HCEC 1CT (cell line): Measurements from ENCODE around the gene TTC7B.

Experiments
- DNase-seq: peaks from one replicate; pipeline ENCODE4 v3.0.0-alpha.2; 2017

TTC7B gene

DNA sequence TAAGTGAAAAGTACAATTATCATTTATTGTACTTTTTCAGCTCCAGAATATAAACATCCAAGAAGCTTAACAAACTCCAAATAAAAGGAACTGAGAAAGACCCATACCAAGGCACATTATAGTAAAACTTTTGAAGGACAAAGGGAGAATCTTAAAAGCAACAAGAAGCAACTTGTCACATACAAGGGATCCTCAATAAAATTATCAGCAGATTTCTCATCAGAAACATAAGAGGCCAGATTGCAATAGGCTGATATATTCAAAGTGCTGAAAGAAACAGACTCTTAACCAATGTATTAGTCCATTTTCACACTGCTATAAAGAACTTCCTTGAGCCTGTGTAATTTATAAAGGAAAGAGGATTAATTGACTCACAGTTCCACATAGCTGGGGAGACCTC lies 48.3 kb downstream of the TTC7B start:
- DNase-seq = no peak

- peak; percentile 55 for DNase-seq
Observed at GRCh38 chr14:90760591-90761316, 55.5 kb downstream of the TTC7B start.

GRCh38 chr14:90760078-90760444 lies 56.2 kb downstream of the TTC7B start:
- no peak for DNase-seq

DNA sequence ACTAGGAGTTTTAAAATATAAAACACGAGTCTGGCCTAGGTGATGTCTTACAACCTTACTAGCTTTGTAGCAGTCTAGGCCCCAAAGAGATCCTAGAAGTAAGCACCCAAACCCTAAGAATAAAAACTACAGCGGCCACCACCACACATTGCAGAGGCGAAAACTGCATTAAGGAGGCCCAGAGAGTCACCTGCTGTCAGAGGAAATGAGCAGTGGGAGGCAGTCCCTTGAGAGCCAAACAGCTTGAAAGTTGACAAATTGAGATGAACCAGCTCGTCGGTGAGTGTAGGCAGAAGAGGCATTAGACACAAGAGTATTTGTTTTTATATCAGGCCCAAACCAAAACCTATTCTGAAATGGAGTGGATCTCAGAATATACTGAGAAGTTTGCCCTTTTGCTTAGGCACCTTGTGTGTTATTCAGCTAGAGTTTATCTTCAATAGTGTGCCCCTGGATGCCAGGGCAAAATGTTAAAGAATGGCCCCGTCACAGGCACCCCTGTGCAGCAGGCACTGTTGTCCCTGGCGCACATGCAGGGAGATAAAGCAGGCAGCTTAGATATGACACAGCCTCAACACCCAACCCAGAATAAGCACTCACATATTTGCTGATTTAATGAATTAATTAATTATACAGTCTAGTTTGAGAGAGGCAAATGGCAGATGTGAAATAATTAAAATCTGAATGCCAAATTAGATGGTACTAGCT lies 56.7 kb downstream of the TTC7B start:
- no peak for DNase-seq

GRCh38 chr14:90758959-90759358 lies 57.3 kb downstream of the TTC7B start:
- peak; percentile 31 for DNase-seq

GRCh38 chr14:90758028-90758889 lies 58.0 kb downstream of the TTC7B start:
- DNase-seq = peak; percentile 84

DNA sequence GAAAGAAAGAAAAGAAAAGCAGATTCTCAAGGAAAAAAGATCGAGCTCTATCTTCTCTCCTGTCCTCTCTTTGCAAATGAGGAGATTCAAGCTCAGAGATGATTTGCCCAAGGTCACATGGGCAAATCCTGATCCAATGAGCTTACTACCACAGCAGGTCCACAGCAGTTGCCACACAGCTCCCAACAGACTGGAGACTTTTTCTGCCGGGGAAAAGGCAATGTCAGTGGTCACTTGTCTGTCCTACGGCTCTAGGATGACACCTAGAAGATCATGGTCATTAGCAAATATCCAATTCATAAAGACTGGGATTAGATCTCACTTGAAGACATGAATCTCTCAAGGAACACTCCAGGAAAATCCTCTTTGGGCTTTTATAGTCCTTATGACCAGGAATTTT lies 58.8 kb downstream of the TTC7B start:
- DNase-seq = no peak

DNA sequence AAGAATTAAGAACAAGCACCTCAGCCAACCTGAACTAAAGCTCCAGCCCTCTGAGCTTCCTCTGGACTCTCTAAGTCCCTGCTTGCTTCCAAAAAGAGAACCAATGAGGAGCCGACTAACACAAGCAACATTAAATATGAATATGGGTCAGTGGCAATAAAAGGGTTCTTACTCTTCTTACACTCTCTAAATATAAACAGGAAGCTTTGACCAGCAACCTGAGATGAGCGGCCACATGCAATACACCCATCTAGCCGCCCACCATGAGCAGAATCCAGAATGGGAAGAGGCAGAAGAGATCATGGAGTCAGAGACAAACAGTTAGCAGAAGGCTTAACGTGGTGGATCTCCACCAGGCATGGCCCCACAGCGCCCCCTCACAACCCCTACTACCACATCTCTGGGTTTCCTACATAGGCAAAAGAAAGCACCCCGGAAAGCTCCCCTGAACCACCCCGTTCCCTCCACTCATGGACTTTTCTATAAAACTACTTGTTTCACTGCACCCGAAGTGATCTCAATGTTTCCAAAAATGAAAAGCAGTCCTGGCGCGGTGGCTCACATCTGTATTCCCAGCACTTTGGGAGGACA lies 59.4 kb downstream of the TTC7B start:
- DNase-seq = no peak

GRCh38 chr14:90755661-90756304 lies 60.4 kb downstream of the TTC7B start:
- DNase-seq = no peak

GRCh38 chr14:90753456-90754005 lies 62.7 kb downstream of the TTC7B start:
- DNase-seq = no peak

- no peak for DNase-seq
Observed at GRCh38 chr14:90750701-90751100, 65.5 kb downstream of the TTC7B start.

GRCh38 chr14:90750191-90750590 lies 66.0 kb downstream of the TTC7B start:
- no peak for DNase-seq

DNA sequence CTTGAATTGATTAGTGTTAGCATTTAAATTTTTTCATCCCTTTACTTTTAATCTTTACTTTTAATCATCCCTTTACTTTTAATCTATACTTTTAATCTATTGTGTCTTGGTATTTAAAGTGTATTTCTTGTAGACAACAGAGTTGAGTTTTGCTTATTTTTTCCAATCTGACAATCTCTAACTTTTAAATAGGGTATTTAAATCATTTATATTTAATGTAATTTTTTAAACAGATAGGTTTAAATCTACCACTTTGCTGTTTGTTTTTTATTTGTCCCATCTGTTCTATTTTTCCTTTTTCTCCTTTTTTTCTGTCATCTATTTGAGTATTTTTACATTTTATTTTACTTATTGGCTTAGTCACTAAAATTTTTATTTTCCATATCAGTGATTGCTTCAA lies 68.3 kb downstream of the TTC7B start:
- DNase-seq = no peak

DNA sequence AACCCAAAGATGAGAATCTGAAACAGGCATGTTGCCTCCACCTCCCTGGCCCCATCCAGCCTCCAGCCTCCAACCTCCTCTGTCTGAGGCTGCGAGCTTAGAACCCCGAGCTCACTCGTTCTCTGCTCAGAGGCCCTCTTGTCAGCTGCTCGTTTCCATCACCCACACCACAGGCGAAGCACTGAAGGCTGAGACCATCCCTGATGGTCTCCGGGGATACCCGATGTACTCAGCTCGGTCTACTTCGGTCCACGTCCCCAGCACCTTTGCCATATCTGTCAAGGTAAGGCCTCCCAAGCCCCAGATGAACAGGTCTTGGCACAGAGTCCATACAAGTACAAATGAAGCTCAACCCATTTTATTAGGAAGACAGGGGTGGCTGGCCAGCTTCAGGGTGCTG lies 72.4 kb downstream of the TTC7B start:
- DNase-seq = no peak

- DNase-seq = no peak
Observed at GRCh38 chr14:90743425-90743824, 72.8 kb downstream of the TTC7B start.

GRCh38 chr14:90742729-90743128 lies 73.5 kb downstream of the TTC7B start:
- no peak for DNase-seq

- DNase-seq = no peak
Observed at GRCh38 chr14:90742252-90742651, 74.0 kb downstream of the TTC7B start.

- DNase-seq = no peak
Observed at GRCh38 chr14:90741682-90741946, 74.6 kb downstream of the TTC7B start.

DNA sequence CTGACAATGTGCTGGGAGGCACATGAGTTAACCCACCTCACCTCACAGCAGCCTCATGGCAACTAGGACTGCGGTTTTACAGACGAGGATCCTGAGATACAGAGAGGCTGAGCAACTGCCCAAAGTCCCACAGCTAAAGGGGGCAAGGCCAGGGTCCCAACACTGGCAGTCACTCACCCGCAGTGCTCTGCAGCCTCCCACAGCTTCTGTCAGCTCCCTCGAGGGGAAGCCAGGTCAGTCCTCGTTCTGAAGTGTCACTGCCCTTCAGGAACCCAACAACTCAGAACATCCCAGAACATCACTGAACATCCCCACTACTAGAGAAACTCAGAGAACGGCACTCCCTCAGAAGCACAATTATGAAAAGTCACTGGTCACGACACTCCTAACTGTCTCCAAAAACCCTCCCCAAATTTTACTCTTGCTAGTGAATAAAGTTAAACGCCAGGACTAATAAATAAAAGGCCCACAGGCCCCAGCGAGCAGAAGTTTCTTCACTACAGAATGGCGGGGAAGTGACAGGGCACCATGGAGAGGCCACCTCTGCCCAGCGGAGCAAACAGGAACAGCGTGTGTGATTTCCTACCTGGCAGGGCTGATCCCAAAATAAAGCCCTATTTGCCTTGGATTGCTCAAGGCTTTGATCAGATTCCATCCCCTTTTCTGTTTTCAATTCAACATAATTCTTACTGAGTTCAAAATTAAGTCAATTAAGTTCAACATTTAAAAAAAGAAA lies 75.1 kb downstream of the TTC7B start:
- DNase-seq = no peak

GRCh38 chr14:90740081-90740480 lies 76.1 kb downstream of the TTC7B start:
- DNase-seq = no peak

DNA sequence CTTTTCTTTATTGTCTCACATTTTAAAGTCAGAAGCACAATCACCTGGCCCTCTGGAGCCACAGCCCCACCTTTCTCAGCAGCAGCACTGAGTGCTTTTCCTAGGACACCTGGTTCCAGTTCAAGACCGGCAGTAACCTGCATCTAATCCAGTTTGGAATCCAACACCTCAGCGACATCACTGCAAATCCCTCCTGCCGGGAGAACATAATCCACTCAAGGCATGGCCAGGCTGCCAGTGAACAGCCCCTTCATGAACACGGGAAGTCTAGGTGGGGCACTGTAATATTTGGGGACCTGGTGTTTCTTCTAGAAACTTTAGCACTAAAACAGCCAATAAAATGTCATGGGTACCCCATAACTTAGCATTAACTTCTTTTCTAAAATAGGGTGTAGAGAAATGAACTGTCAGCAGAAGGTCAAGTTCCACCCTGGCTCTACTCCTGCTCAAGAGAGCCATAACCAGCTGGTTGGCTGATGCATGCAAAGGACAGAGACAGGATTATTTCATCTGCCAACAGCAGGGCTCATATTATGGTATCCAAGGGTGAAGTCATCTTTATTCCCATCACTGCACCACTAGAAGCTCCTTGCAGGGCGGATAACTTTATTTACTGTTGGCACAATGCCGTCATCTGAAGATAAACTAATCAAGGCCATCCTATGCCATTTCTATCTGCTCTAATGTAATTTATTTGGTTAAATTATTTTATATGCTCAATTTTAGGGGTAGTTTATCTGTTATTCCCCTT lies 76.7 kb downstream of the TTC7B start:
- no peak for DNase-seq
